ENCODE data around the gene OPHN1.

OPHN1 gene

GRCh38 chrX:68424719-68425118, 8.6 kb downstream of the OPHN1 start:
- Histone ChIP-seq H3K4me3 (ENCODE audit: low read depth in 1 of 2, low read length in 2 of 2) (no peak overlapping the region), H3K27ac (ENCODE audit: low read depth, low read length) (no peak overlapping the region), H3K27me3 (ENCODE audit: control insufficient read depth in 1 of 2, insufficient read depth in 2 of 2, low read length in 2 of 2) (no peaks in the 10 kb centered on the region), H3K4me1 (ENCODE audit: control insufficient read depth in 1 of 2, insufficient read depth in 2 of 2, low read length in 2 of 2) (no peaks in the 10 kb centered on the region), H3K9ac (ENCODE audit: low read depth in 1 of 2, low read length in 2 of 2) (no peak overlapping the region), H3K36me3 (ENCODE audit: control insufficient read depth in 1 of 2, insufficient read depth in 2 of 2, low read length in 2 of 2) (no peaks in the 10 kb centered on the region), H3K9me3 (ENCODE audit: control insufficient read depth in 1 of 2, low read length in 2 of 2) (no peaks in the 10 kb centered on the region)

GRCh38 chrX:68422478-68422877, 10.8 kb downstream of the OPHN1 start:
- no peaks in the 10 kb centered on the region for H3K27me3 ChIP-seq (ENCODE audit: control insufficient read depth in 1 of 2, insufficient read depth in 2 of 2, low read length in 2 of 2)
- no peaks in the 10 kb centered on the region for H3K36me3 ChIP-seq (ENCODE audit: control insufficient read depth in 1 of 2, insufficient read depth in 2 of 2, low read length in 2 of 2)
- no peak overlapping the region for H3K27ac ChIP-seq (ENCODE audit: low read depth, low read length)
- H3K9me3 ChIP-seq (ENCODE audit: control insufficient read depth in 1 of 2, low read length in 2 of 2): no peaks in the 10 kb centered on the region
- no peak overlapping the region for H3K9ac ChIP-seq (ENCODE audit: low read depth in 1 of 2, low read length in 2 of 2)
- no peaks in the 10 kb centered on the region for H3K4me1 ChIP-seq (ENCODE audit: control insufficient read depth in 1 of 2, insufficient read depth in 2 of 2, low read length in 2 of 2)
- H3K4me3 ChIP-seq (ENCODE audit: low read depth in 1 of 2, low read length in 2 of 2): no peak overlapping the region

GRCh38 chrX:68421636-68422035, 11.7 kb downstream of the OPHN1 start:
- Histone ChIP-seq H3K4me3 (ENCODE audit: low read depth in 1 of 2, low read length in 2 of 2) (no peak overlapping the region), H3K36me3 (ENCODE audit: control insufficient read depth in 1 of 2, insufficient read depth in 2 of 2, low read length in 2 of 2) (no peaks in the 10 kb centered on the region), H3K4me1 (ENCODE audit: control insufficient read depth in 1 of 2, insufficient read depth in 2 of 2, low read length in 2 of 2) (peaks cover 0 to 2% of the 10 kb centered on the region in 2 donors), H3K9ac (ENCODE audit: low read depth in 1 of 2, low read length in 2 of 2) (no peak overlapping the region), H3K27ac (ENCODE audit: low read depth, low read length) (no peak overlapping the region), H3K9me3 (ENCODE audit: control insufficient read depth in 1 of 2, low read length in 2 of 2) (no peaks in the 10 kb centered on the region), H3K27me3 (ENCODE audit: control insufficient read depth in 1 of 2, insufficient read depth in 2 of 2, low read length in 2 of 2) (no peaks in the 10 kb centered on the region)

- peaks cover 0 to 6% of the 10 kb centered on the region in 2 donors for H3K4me1 ChIP-seq (ENCODE audit: control insufficient read depth in 1 of 2, insufficient read depth in 2 of 2, low read length in 2 of 2)
- H3K27me3 ChIP-seq (ENCODE audit: control insufficient read depth in 1 of 2, insufficient read depth in 2 of 2, low read length in 2 of 2): no peaks in the 10 kb centered on the region
- H3K36me3 ChIP-seq (ENCODE audit: control insufficient read depth in 1 of 2, insufficient read depth in 2 of 2, low read length in 2 of 2): no peaks in the 10 kb centered on the region
- no peak overlapping the region for H3K4me3 ChIP-seq (ENCODE audit: low read depth in 1 of 2, low read length in 2 of 2)
- H3K27ac ChIP-seq (ENCODE audit: low read depth, low read length): no peak overlapping the region
- no peaks in the 10 kb centered on the region for H3K9me3 ChIP-seq (ENCODE audit: control insufficient read depth in 1 of 2, low read length in 2 of 2)
- no peak overlapping the region for H3K9ac ChIP-seq (ENCODE audit: low read depth in 1 of 2, low read length in 2 of 2)
These were observed 12.7 kb downstream of the OPHN1 start for GRCh38 chrX:68420559-68420958.

GRCh38 chrX:68419975-68420374, 13.3 kb downstream of the OPHN1 start:
- Histone ChIP-seq H3K27me3 (ENCODE audit: control insufficient read depth in 1 of 2, insufficient read depth in 2 of 2, low read length in 2 of 2) (no peaks in the 10 kb centered on the region), H3K9me3 (ENCODE audit: control insufficient read depth in 1 of 2, low read length in 2 of 2) (no peaks in the 10 kb centered on the region)

DNA sequence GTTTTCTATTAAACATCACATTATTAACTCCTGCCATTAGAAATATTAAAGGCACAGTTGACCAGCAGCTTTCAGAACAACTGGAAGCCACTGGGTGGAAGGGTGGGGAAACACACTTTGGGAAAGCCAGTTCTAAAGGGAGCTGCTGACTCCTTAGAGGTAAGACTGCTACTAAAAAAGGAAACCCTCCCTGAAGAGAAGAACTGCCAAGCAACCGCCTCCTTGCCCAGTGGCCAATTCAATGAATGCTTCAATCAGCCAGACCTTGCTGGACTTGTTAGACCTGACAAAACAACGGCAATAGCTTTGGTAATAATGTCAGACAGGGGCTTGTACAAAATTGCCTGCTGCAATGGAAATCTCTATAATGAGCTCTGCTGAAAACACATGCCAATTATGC, 15.6 kb downstream of the OPHN1 start:
- no peaks in the 10 kb centered on the region for H3K9me3 ChIP-seq (ENCODE audit: control insufficient read depth in 1 of 2, low read length in 2 of 2)
- H3K27me3 ChIP-seq (ENCODE audit: control insufficient read depth in 1 of 2, insufficient read depth in 2 of 2, low read length in 2 of 2): no peaks in the 10 kb centered on the region
- no peak overlapping the region for H3K4me3 ChIP-seq (ENCODE audit: low read depth in 1 of 2, low read length in 2 of 2)
- H3K36me3 ChIP-seq (ENCODE audit: control insufficient read depth in 1 of 2, insufficient read depth in 2 of 2, low read length in 2 of 2): no peaks in the 10 kb centered on the region
- no peak overlapping the region for H3K27ac ChIP-seq (ENCODE audit: low read depth, low read length)
- H3K4me1 ChIP-seq (ENCODE audit: control insufficient read depth in 1 of 2, insufficient read depth in 2 of 2, low read length in 2 of 2): peaks cover 0 to 6% of the 10 kb centered on the region in 2 donors
- no peak overlapping the region for H3K9ac ChIP-seq (ENCODE audit: low read depth in 1 of 2, low read length in 2 of 2)

More at GRCh38 chrX:68419975-68420374, 13.3 kb downstream of the OPHN1 start:
- no peak overlapping the region for H3K27ac ChIP-seq (ENCODE audit: low read depth, low read length)
- no peaks in the 10 kb centered on the region for H3K36me3 ChIP-seq (ENCODE audit: control insufficient read depth in 1 of 2, insufficient read depth in 2 of 2, low read length in 2 of 2)
- no peak overlapping the region for H3K9ac ChIP-seq (ENCODE audit: low read depth in 1 of 2, low read length in 2 of 2)
- peaks cover 0 to 6% of the 10 kb centered on the region in 2 donors for H3K4me1 ChIP-seq (ENCODE audit: control insufficient read depth in 1 of 2, insufficient read depth in 2 of 2, low read length in 2 of 2)
- no peak overlapping the region for H3K4me3 ChIP-seq (ENCODE audit: low read depth in 1 of 2, low read length in 2 of 2)

DNA sequence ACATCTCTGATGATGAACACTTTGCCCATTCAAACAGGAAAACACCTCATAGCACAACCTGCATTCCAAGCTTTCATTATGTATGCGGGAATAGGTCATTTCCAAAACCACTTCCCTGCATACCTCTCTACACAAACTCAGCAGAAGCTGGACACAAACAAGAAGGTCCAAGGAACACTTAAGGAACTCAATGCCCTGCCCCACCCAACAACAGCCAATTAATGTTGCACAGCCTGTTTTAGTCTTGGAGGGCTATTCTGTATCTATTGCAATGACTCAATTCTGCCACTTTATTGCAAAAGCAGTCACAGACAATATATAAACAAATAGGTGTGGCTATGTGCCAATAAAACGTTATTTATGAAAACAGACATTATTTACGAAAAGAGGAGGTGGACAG, 16.7 kb downstream of the OPHN1 start:
- Histone ChIP-seq H3K36me3 (ENCODE audit: control insufficient read depth in 1 of 2, insufficient read depth in 2 of 2, low read length in 2 of 2) (no peaks in the 10 kb centered on the region), H3K9me3 (ENCODE audit: control insufficient read depth in 1 of 2, low read length in 2 of 2) (no peaks in the 10 kb centered on the region), H3K27ac (ENCODE audit: low read depth, low read length) (no peak overlapping the region), H3K4me1 (ENCODE audit: control insufficient read depth in 1 of 2, insufficient read depth in 2 of 2, low read length in 2 of 2) (peaks cover 0 to 6% of the 10 kb centered on the region in 2 donors), H3K27me3 (ENCODE audit: control insufficient read depth in 1 of 2, insufficient read depth in 2 of 2, low read length in 2 of 2) (no peaks in the 10 kb centered on the region), H3K9ac (ENCODE audit: low read depth in 1 of 2, low read length in 2 of 2) (no peak overlapping the region), H3K4me3 (ENCODE audit: low read depth in 1 of 2, low read length in 2 of 2) (no peak overlapping the region)

GRCh38 chrX:68415316-68415715, 18.0 kb downstream of the OPHN1 start:
- H3K27ac ChIP-seq (ENCODE audit: low read depth, low read length): no peak overlapping the region
- H3K4me3 ChIP-seq (ENCODE audit: low read depth in 1 of 2, low read length in 2 of 2): no peak overlapping the region
- H3K27me3 ChIP-seq (ENCODE audit: control insufficient read depth in 1 of 2, insufficient read depth in 2 of 2, low read length in 2 of 2): no peaks in the 10 kb centered on the region
- no peaks in the 10 kb centered on the region for H3K36me3 ChIP-seq (ENCODE audit: control insufficient read depth in 1 of 2, insufficient read depth in 2 of 2, low read length in 2 of 2)
- peaks cover 0 to 6% of the 10 kb centered on the region in 2 donors for H3K4me1 ChIP-seq (ENCODE audit: control insufficient read depth in 1 of 2, insufficient read depth in 2 of 2, low read length in 2 of 2)
- H3K9me3 ChIP-seq (ENCODE audit: control insufficient read depth in 1 of 2, low read length in 2 of 2): no peaks in the 10 kb centered on the region
- H3K9ac ChIP-seq (ENCODE audit: low read depth in 1 of 2, low read length in 2 of 2): no peak overlapping the region

DNA sequence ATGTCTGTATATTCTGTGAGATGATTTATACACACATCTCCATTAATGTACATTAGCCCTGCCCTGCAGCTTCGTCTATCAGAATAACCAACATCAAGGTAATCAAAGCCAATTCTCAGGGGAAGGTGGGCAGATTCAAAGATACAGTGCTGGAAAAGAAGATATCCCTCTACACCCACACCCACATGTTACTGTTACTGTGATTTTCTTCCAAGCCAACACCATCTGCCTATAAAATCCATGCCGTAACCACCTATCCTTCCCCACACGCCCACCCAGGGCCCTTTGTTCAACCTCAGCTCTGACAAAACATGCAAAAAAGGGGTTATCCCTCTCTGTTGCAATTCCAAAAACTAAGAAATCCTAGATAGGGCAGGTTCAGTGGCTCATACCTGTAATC, 20.0 kb downstream of the OPHN1 start:
- H3K27me3 ChIP-seq (ENCODE audit: control insufficient read depth in 1 of 2, insufficient read depth in 2 of 2, low read length in 2 of 2): no peaks in the 10 kb centered on the region
- peaks cover 0 to 6% of the 10 kb centered on the region in 2 donors for H3K4me1 ChIP-seq (ENCODE audit: control insufficient read depth in 1 of 2, insufficient read depth in 2 of 2, low read length in 2 of 2)
- no peaks in the 10 kb centered on the region for H3K9me3 ChIP-seq (ENCODE audit: control insufficient read depth in 1 of 2, low read length in 2 of 2)
- H3K4me3 ChIP-seq (ENCODE audit: low read depth in 1 of 2, low read length in 2 of 2): no peak overlapping the region
- H3K9ac ChIP-seq (ENCODE audit: low read depth in 1 of 2, low read length in 2 of 2): no peak overlapping the region
- H3K36me3 ChIP-seq (ENCODE audit: control insufficient read depth in 1 of 2, insufficient read depth in 2 of 2, low read length in 2 of 2): no peaks in the 10 kb centered on the region
- H3K27ac ChIP-seq (ENCODE audit: low read depth, low read length): no peak overlapping the region

DNA sequence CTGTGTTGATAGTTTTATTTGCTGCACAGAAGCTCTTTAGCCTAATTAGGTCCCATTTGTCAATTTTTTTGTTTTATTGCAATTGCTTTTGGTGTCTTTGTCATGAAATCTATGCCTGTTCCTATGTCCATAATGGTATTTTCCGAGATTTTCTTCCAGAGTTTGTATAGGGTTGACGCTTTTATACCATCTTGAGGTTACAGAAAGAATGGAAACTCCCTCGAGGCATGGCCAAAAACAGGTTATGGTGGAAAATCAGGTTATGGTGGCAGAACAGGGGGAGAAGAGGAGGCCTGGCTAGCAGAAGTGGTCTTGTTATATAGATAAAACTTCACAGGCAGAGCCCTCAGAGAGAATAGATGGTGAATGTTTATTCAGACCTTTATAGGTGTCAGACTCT, 21.6 kb downstream of the OPHN1 start:
- H3K36me3 ChIP-seq (ENCODE audit: control insufficient read depth in 1 of 2, insufficient read depth in 2 of 2, low read length in 2 of 2): no peaks in the 10 kb centered on the region
- no peak overlapping the region for H3K4me3 ChIP-seq (ENCODE audit: low read depth in 1 of 2, low read length in 2 of 2)
- H3K4me1 ChIP-seq (ENCODE audit: control insufficient read depth in 1 of 2, insufficient read depth in 2 of 2, low read length in 2 of 2): peaks cover 0 to 5% of the 10 kb centered on the region in 2 donors
- no peak overlapping the region for H3K27ac ChIP-seq (ENCODE audit: low read depth, low read length)
- no peaks in the 10 kb centered on the region for H3K9me3 ChIP-seq (ENCODE audit: control insufficient read depth in 1 of 2, low read length in 2 of 2)
- H3K9ac ChIP-seq (ENCODE audit: low read depth in 1 of 2, low read length in 2 of 2): no peak overlapping the region
- no peaks in the 10 kb centered on the region for H3K27me3 ChIP-seq (ENCODE audit: control insufficient read depth in 1 of 2, insufficient read depth in 2 of 2, low read length in 2 of 2)

DNA sequence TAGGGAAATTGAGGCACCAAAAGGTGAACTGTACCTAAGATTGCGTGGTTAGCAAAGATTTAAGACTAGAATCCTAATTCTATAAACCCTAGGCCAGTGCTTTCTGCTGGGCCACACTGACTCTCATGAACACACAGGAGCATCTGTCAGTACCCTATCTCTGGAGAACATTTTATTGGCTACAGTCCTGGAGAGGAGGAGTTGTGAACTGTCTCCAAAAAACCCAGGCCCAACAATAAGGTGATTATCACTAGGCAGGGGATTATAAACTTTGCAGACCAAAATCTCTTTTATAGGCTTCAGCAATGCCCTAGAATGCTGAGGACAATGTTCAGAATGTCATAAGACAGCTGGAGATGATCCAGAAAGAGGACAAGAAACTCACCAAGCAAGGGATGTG, 24.1 kb downstream of the OPHN1 start:
- H3K27ac ChIP-seq (ENCODE audit: low read depth, low read length): no peak overlapping the region
- no peaks in the 10 kb centered on the region for H3K9me3 ChIP-seq (ENCODE audit: control insufficient read depth in 1 of 2, low read length in 2 of 2)
- no peak overlapping the region for H3K4me3 ChIP-seq (ENCODE audit: low read depth in 1 of 2, low read length in 2 of 2)
- no peaks in the 10 kb centered on the region for H3K4me1 ChIP-seq (ENCODE audit: control insufficient read depth in 1 of 2, insufficient read depth in 2 of 2, low read length in 2 of 2)
- no peaks in the 10 kb centered on the region for H3K27me3 ChIP-seq (ENCODE audit: control insufficient read depth in 1 of 2, insufficient read depth in 2 of 2, low read length in 2 of 2)
- no peak overlapping the region for H3K9ac ChIP-seq (ENCODE audit: low read depth in 1 of 2, low read length in 2 of 2)
- H3K36me3 ChIP-seq (ENCODE audit: control insufficient read depth in 1 of 2, insufficient read depth in 2 of 2, low read length in 2 of 2): no peaks in the 10 kb centered on the region
